K562 treated with DMSO at 1 percent for 4 hours (cell line): ENCODE results near the gene STT3B. TPM values are rescaled to one million over a fixed set of nuclear protein-coding genes. Genes with fewer than 3 reads are reported as not detected.

Source experiments
- total RNA-seq: library from RNA; unstranded; fragments of 300-600 nt; gene quantifications from 2 replicates; pipeline ENCODE4 v1.2.3, GENCODE V29; 2022; ENCODE audit not compliant: insufficient read depth

The STT3B gene
- 68.9 and 77.8 TPM in 2 replicates for total RNA-seq

GRCh38 chr3:31532587-31533168 lies at the start of gene STT3B:
STT3B (plus strand) TSS chr3:31532925; CDS start chr3:31532999, 74 bp downstream.

